Sigmoid colon (tissue), 7 donors: ENCODE results near the gene INF2. TPM values are rescaled to one million over a fixed set of nuclear protein-coding genes. Genes with fewer than 3 reads are reported as not detected.
A peak's percentile ranks its signal among the peaks of the same experiment; 100 is the strongest.

Source experiments
- DNase-seq: peaks from one replicate; pipeline ENCODE4 v3.0.0-alpha.2; 2019
- H3K27ac ChIP-seq, 4 donors: fragments of 200-600 bp; sonication (generic); one replicate each; pipeline ENCODE4 v1.5.1; 2016 to 2019; ENCODE audit warnings: mild to moderate bottlenecking in 1 of 4
- H3K27me3 ChIP-seq, 3 donors: fragments of 200-600 bp; sonication (generic); one replicate each; pipeline ENCODE4 v1.5.1; 2019; ENCODE audit warnings: mild to moderate bottlenecking in 1 of 3
- H3K36me3 ChIP-seq, 4 donors: fragments of 200-600 bp; sonication (generic); one replicate each; pipeline ENCODE4 v1.5.1; 2016 to 2019
- H3K4me1 ChIP-seq, 4 donors: fragments of 200-600 bp; sonication (generic); one replicate each; pipeline ENCODE4 v1.5.1; 2017 to 2019
- H3K4me3 ChIP-seq, 4 donors: fragments of 200-600 bp; sonication (generic); one replicate each; pipeline ENCODE4 v1.5.1; 2017 to 2019; ENCODE audit warnings: mild to moderate bottlenecking in 2 of 4, moderate library complexity in 1 of 4
- H3K9me3 ChIP-seq, 4 donors: fragments of 200-600 bp in 3 of 4; sonication (generic) in 3 of 4; one replicate each; pipeline versions ENCODE4 v1.5.1 to v1.6.1; 2013 to 2019
- EP300 ChIP-seq, 4 donors: sonication (generic); formaldehyde crosslinking; IDR thresholded peaks; one replicate each; pipeline ENCODE4 v1.6.1; 2017; ENCODE audit warnings: antibody characterized with exemption in 4 of 4
- POLR2A ChIP-seq, 2 donors: fragments of 450-650 bp; IDR thresholded peaks; one replicate each; pipeline ENCODE4 v1.6.1; 2016; ENCODE audit warnings: antibody characterized with exemption in 2 of 2, mild to moderate bottlenecking in 2 of 2, moderate library complexity in 2 of 2
- POLR2AphosphoS5 ChIP-seq, 4 donors: sonication (generic); formaldehyde crosslinking; IDR thresholded peaks; one replicate each; pipeline ENCODE4 v1.6.1; 2017; ENCODE audit warnings: antibody characterized with exemption in 4 of 4
- WGBS, 2 donors: extraction: QIAGEN DNeasy Blood & Tissue Kit; methylation state at CpG; one replicate each; pipeline ENCODE4 v1.1.7; 2013; 5-methylcytosine and 5-hydroxymethylcytosine counted together
- intact Hi-C: fragments of 100-400 bp; cut with DNase I; formaldehyde crosslinking; loops from one replicate; pipeline ENCODE4 v1.15.1; 2023
- polyA plus RNA-seq, 3 donors: library from polyadenylated mRNA; stranded (reverse); fragments of 200-250 nt; gene quantifications; one replicate each; pipeline ENCODE4 v1.2.3, GENCODE V29; 2013
- total RNA-seq, 4 donors: library from RNA; depleted of rRNA; stranded (reverse); fragments of >200 nt; gene quantifications; one replicate each; pipeline ENCODE4 v1.1.0, GENCODE V29; 2016
- TF ChIP-seq, protein P1 (sequence below), 4 experiments: fragments of 450-650 bp in 3 of 4; fragments of 200-600 bp in 1 of 4; IDR thresholded peaks; one replicate each; pipeline ENCODE4 v1.5.1; 2016 to 2019; ENCODE audit warnings: antibody characterized with exemption in 4 of 4, mild to moderate bottlenecking in 3 of 4, moderate library complexity in 2 of 4
- donor health status: healthy with polysubstance abuse.
- donor health status: Bipolar disorder and iron deficiency.
- donor health status: healthy.

Gene INF2
- total and polyA plus RNA-seq, 7 donors: 26.3 to 169 (median 67.0) TPM

DNA sequence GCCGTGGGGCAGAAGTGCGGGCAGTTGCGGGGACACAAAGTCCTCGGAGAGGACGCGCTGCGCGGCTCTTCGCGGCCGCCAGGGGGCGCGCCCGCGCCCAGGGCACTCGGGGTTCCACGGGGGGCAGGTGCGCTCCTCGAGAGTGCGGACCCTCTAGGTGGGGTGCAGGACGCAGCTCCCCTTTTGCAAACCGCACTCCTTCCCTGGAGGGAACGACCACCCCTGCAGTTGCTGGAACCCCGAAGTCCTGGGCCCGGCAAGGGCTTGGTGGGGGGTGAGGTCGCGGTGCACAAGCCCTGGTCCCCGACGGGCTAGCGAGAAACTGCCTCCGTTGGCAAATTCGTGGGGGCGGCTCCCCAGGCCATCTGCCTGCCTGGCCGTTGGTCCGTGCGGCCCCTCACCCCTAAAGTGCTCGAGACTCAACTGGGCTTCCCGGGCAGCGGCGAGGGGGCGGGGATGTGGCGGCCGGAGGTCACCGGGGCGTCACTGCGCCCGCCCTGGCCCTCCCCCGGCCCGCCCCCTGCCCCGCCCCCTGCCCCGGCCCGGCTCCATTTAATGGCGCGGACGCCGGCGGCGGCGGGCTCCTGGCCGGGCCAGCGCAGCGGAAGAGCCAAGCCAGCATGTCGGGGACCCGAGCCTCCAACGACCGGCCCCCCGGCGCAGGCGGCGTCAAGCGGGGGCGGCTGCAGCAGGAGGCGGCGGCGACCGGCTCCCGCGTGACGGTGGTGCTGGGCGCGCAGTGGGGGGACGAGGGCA, 34.4 kb downstream of the INF2 start, which contains the start of gene ADSS1:
ADSS1 (plus strand) TSS at position 579 of the 756 bp plus-strand sequence; CDS start at position 621, 42 bp downstream.
- 1% methylated on average over 82 of the region's 82 CpGs for WGBS, 2 donors
- H3K27me3 ChIP-seq: peaks cover 6 to 38% (median 7%) of the 10 kb centered on the region in 3 donors
- intact Hi-C loops: no loop called here
- peaks cover 0 to 44% (median 42%) of the 10 kb centered on the region in 4 donors for H3K4me1 ChIP-seq
- peak within 1 kb of the TSS; percentile 26 to 70 (median 59) for H3K4me3 ChIP-seq
- peak within 1 kb of the TSS; percentile 42 to 68 (median 54) for H3K27ac ChIP-seq
- H3K36me3 ChIP-seq: peaks cover 0 to 9% (median 4%) of the 10 kb centered on the region in 4 donors
- DNase-seq: no peak
- H3K9me3 ChIP-seq: no peaks in the 10 kb centered on the region
- TF ChIP-seq EP300 (IDR thresholded peaks at IDR 0.05) (no peak), POLR2A (IDR thresholded peaks at IDR 0.05) (no peak), POLR2AphosphoS5 (IDR thresholded peaks at IDR 0.05) (peak in 3 of 4 donors; percentile 3 to 49 (median 20))
- TF ChIP-seq, protein P1, sequence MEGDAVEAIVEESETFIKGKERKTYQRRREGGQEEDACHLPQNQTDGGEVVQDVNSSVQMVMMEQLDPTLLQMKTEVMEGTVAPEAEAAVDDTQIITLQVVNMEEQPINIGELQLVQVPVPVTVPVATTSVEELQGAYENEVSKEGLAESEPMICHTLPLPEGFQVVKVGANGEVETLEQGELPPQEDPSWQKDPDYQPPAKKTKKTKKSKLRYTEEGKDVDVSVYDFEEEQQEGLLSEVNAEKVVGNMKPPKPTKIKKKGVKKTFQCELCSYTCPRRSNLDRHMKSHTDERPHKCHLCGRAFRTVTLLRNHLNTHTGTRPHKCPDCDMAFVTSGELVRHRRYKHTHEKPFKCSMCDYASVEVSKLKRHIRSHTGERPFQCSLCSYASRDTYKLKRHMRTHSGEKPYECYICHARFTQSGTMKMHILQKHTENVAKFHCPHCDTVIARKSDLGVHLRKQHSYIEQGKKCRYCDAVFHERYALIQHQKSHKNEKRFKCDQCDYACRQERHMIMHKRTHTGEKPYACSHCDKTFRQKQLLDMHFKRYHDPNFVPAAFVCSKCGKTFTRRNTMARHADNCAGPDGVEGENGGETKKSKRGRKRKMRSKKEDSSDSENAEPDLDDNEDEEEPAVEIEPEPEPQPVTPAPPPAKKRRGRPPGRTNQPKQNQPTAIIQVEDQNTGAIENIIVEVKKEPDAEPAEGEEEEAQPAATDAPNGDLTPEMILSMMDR (IDR thresholded peaks at IDR 0.05): peak; percentile 42 to 93 (median 69)

DNA sequence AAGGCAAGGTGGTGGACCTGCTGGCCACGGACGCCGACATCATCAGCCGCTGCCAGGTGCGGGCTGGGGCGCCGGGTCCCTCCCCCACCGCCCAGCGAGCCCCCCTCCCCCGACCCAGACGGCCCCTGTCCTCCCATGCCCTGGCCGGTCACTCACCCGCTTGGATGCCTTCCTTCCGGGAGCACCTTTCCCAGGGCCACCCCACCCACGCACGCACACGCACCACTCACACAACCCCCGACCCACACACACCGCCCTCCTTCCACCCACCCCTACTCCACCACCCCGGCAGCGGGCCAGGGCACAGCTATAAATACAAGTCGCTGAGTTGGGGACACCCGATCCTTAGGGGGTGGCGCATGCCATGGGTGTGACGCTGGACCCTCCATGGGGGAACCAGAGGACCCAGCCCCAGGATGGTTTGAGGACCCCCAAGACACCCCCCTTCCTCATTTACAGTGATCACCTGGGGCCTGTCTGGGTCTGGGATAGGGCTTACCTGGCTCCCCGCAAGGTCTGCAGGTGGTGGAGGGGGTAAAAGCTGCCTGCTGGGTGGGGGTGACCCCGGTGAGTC, 35.1 kb downstream of the INF2 start:
- Histone ChIP-seq H3K27me3 (peaks cover 6 to 38% (median 7%) of the 10 kb centered on the region in 3 donors), H3K4me1 (peaks cover 0 to 44% (median 42%) of the 10 kb centered on the region in 4 donors), H3K27ac (peak overlapping the region; percentile 42 to 68 (median 54)), H3K36me3 (peaks cover 0 to 2% (median 0%) of the 10 kb centered on the region in 4 donors), H3K9me3 (no peaks in the 10 kb centered on the region), H3K4me3 (peak overlapping the region; percentile 26 to 70 (median 59))
- TF ChIP-seq, protein P1 (IDR thresholded peaks at IDR 0.05): no peak
- TF ChIP-seq EP300 (IDR thresholded peaks at IDR 0.05) (no peak), POLR2AphosphoS5 (IDR thresholded peaks at IDR 0.05) (no peak), POLR2A (IDR thresholded peaks at IDR 0.05) (no peak)
- peak; percentile 83 for DNase-seq
- 2 to 7% methylated on average over 27 of the region's 27 CpGs for WGBS, 2 donors
- intact Hi-C loops: no loop called here

DNA sequence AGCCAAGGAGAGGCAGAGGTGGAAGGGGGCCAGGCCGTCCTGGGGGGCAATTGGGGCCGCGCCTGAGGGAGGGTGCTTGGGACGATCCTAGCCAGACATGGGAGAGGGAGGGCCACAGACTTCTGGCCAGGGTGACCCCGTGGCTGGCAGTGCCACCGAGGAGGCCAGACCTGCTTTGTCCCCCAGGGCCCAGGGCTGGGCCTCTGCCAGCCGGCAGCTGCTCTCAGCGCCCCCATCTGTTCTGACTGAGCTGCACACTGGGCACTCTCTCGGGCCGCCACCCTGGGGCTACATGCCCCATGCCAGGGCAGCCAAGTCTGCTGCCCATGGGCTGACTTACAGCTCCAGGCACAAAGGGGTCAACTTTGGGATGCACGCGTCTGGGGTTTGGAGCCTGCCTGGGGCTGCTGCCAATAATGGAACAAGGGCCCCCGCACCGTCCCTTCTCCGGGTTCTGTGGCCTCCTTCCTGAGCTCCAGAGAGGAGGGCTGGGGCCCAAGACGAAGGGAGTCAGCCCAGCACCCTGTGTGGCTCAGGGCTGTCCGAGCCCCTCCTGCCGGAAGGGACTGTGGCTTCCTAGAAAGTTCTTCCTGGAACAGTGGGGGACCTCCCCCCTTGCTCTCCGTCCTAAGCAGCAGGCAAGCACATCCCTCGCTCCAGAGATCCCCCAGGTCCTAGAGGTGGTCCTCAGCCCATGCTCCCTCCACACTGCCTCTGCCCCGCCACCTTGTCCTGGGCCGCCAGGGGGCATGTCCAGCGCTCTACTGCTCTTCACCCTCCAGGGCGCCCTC, 35.8 kb downstream of the INF2 start:
- Histone ChIP-seq H3K4me1 (peaks cover 0 to 44% (median 42%) of the 10 kb centered on the region in 4 donors), H3K36me3 (no peaks in the 10 kb centered on the region), H3K27me3 (peaks cover 6 to 38% (median 7%) of the 10 kb centered on the region in 3 donors), H3K9me3 (no peaks in the 10 kb centered on the region), H3K4me3 (peak overlapping the region; percentile 26 to 70 (median 59)), H3K27ac (peak overlapping the region in 2 of 4 donors; percentile 17 to 61)
- intact Hi-C loops: no loop called here
- TF ChIP-seq, protein P1 (IDR thresholded peaks at IDR 0.05): no peak
- TF ChIP-seq EP300 (IDR thresholded peaks at IDR 0.05): no peak
- no peak for TF ChIP-seq POLR2AphosphoS5 (IDR thresholded peaks at IDR 0.05)
- TF ChIP-seq POLR2A (IDR thresholded peaks at IDR 0.05): no peak
- WGBS, 2 donors: 29 to 47% methylated on average over 24 of the region's 24 CpGs
- no peak for DNase-seq

- no peaks in the 10 kb centered on the region for H3K9me3 ChIP-seq
- intact Hi-C loops: no loop called here
- H3K36me3 ChIP-seq: no peaks in the 10 kb centered on the region
- H3K27ac ChIP-seq: no peak overlapping the region
- H3K4me3 ChIP-seq: no peak overlapping the region
- no peak for DNase-seq
- 76 to 83% methylated on average over 25 of the region's 25 CpGs for WGBS, 2 donors
- H3K4me1 ChIP-seq: peaks cover 0 to 44% (median 42%) of the 10 kb centered on the region in 4 donors
- peaks cover 6 to 38% (median 7%) of the 10 kb centered on the region in 3 donors for H3K27me3 ChIP-seq
- TF ChIP-seq, protein P1 (IDR thresholded peaks at IDR 0.05): no peak
- TF ChIP-seq EP300 (IDR thresholded peaks at IDR 0.05) (no peak), POLR2A (IDR thresholded peaks at IDR 0.05) (no peak), POLR2AphosphoS5 (IDR thresholded peaks at IDR 0.05) (no peak)
These were observed 36.5 kb downstream of the INF2 start for GRCh38 chr14:104725772-104726548.
